GM12892 (cell line): Measurements from ENCODE around the gene NGEF.

ENCODE experiments used
- POLR2A ChIP-seq: IDR thresholded peaks from 2 replicates; pipeline ENCODE4 v1.6.1; 2011; ENCODE audit warnings: low read depth, low read length, control low read depth
- POLR2AphosphoS5 ChIP-seq: IDR thresholded peaks from 2 replicates; pipeline ENCODE4 v1.6.1; 2011; ENCODE audit warnings: low read depth, low read length, control low read depth
- TAF1 ChIP-seq: IDR thresholded peaks from 2 replicates; pipeline ENCODE4 v1.6.1; 2011; ENCODE audit warnings: low read depth, mild to moderate bottlenecking, control low read depth, low read length, borderline replicate concordance

DNA sequence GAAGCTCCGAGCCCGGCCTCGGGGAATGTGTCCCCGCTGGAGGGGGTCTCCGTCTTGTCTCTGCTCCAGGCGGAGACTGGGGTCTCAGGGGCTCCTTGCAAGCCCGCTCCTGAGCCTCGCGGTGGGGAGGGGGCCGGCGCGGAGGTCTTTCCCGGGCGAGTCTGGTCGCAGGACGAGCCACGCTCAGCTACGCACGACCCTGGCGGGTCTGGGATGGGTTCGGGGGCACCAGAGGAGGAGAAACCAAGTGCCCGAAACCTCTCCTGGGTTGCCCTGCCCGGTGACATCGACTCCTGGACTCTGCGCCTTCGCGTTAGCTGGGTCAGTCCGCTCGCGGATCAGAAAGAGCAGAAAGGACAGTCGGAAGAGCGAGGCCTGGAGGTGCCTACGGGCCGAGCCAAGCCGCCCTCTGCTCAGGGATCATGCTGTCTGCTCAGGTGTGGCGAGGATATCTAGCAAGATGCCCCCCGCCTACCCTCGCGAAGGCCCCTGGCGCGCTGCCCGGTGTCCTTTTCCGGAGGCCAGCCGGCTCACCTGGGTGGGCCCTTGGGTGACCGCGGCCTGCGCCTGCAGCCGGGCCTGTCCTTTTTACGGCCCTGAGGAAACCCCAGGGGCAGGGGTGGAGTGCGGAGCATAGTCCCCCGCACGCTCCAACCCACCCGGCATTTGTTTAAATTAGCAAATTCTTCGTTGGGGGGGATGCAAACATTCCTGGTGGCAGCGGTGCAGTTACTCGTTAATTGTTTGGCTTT, 84.3 kb downstream of the NGEF start:
- TF ChIP-seq POLR2AphosphoS5 (no peak), POLR2A (no peak), TAF1 (no peak)
